Measurements from ENCODE around the gene CPED1.
"Not testable (repeated sequence)": the region's sequence is repeated elsewhere in the genome, so short reads cannot be mapped to it uniquely, and the experiment has no call there.

Gene CPED1

GRCh38 chr7:120997882-120998474 is 9.5 kb downstream of the CPED1 start:
- DNase-seq, result no peak

GRCh38 chr7:120998520-120998919 is 10.0 kb downstream of the CPED1 start:
- DNase-seq, result no peak

GRCh38 chr7:120998996-120999565 is 10.6 kb downstream of the CPED1 start:
- DNase-seq, result no peak

GRCh38 chr7:121000081-121000983 is 11.8 kb downstream of the CPED1 start:
- no peak for DNase-seq

GRCh38 chr7:121001234-121001906 is 12.9 kb downstream of the CPED1 start:
- DNase-seq, result no peak

- no peak for DNase-seq
Observed at GRCh38 chr7:121002048-121002756, 13.7 kb downstream of the CPED1 start.

GRCh38 chr7:121002757-121003200 is 14.3 kb downstream of the CPED1 start:
- no peak for DNase-seq

GRCh38 chr7:121003986-121004685 is 15.6 kb downstream of the CPED1 start:
- DNase-seq, result no peak

- not testable (repeated sequence) for DNase-seq
Observed at GRCh38 chr7:121005058-121005457, 16.5 kb downstream of the CPED1 start.

- DNase-seq, result no peak
Observed at GRCh38 chr7:121005996-121006584, 17.6 kb downstream of the CPED1 start.

GRCh38 chr7:121006711-121007315 is 18.3 kb downstream of the CPED1 start:
- DNase-seq, result no peak

GRCh38 chr7:121008816-121009215 is 20.3 kb downstream of the CPED1 start:
- no peak for DNase-seq

GRCh38 chr7:121011401-121011800 is 22.9 kb downstream of the CPED1 start:
- no peak for DNase-seq

- no peak for DNase-seq
Observed at GRCh38 chr7:121012170-121012874, 23.8 kb downstream of the CPED1 start.

GRCh38 chr7:121012919-121013318 is 24.4 kb downstream of the CPED1 start:
- DNase-seq, result no peak

GRCh38 chr7:121015560-121015959 is 27.0 kb downstream of the CPED1 start:
- DNase-seq, result no peak

GRCh38 chr7:121016966-121017365 is 28.5 kb downstream of the CPED1 start:
- no peak for DNase-seq

GRCh38 chr7:121017586-121017985 is 29.1 kb downstream of the CPED1 start:
- no peak for DNase-seq

- no peak for DNase-seq
Observed at GRCh38 chr7:121019018-121019417, 30.5 kb downstream of the CPED1 start.

GRCh38 chr7:121020249-121020988 is 31.9 kb downstream of the CPED1 start:
- no peak for DNase-seq

All from activated CD8-positive, alpha-beta memory T cell treated with anti-CD3 and anti-CD28 coated beads, Interleukin-2, amount 50 U/mL, for 48 hours (primary cell).